GM19468 (cell line): Measurements from ENCODE around the gene KIAA0513.

Experiments used
- ATAC-seq: cut with Tn5 transposase; IDR thresholded peaks from one replicate; pipeline ENCODE4 v1.9.1; 2021; ENCODE audit warnings: mild to moderate bottlenecking, moderate library complexity, moderate number of reproducible peaks; ENCODE audit not compliant: unreplicated experiment; ENCODE audit errors: extremely low read depth

The KIAA0513 gene

DNA sequence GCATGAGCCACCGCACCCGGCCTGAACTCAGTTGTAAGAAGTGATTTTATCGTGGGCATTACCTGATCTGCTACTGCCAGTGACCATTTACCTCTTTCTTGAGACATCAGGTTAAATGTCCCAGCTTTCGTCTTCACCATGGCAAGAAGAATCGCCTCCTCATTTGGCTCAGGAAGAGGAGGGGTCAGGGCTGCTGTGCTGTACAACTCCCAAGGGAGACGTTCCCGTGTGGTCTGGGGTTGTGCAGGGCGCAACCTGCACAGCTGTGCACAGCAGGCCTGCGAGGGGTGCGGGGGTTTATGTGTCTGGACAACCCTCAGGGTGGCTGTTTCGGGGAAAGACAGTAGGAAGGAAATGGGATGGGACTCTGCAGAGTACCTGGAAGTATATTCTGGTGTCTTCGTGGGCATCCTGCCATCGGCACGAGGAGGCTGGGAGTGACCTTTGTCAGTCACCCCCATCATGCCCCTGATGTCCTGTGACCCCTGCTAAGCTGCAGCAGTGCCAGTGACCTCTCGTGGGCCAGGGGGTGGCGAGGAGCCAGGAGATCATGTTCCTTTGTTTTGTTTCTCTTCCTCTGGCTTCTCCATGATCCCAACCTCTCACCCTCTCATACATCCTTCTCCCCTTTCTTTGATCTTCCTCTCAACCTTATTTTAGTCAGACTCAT, 57.4 kb downstream of the KIAA0513 start:
- no peak for ATAC-seq

DNA sequence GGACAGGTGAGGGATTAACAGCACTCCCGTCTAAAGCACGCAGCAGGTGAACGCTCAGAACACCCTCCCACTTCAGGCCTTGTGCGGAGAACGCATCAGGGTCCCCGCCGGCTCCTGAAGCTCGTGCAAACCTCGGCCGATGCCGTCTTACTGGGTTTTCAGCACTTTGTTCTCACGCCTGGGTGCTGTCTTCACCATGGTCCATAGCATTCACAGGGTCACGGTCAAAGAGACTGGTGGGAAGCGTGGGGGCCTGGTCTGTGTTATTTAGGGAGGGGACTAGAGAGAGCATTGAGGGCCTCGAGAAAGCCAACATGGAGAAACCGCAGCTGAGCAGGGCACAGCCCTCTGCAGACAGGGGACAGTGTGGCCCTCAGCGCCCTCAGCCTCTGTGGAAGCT, 58.1 kb downstream of the KIAA0513 start:
- ATAC-seq: no peak

DNA sequence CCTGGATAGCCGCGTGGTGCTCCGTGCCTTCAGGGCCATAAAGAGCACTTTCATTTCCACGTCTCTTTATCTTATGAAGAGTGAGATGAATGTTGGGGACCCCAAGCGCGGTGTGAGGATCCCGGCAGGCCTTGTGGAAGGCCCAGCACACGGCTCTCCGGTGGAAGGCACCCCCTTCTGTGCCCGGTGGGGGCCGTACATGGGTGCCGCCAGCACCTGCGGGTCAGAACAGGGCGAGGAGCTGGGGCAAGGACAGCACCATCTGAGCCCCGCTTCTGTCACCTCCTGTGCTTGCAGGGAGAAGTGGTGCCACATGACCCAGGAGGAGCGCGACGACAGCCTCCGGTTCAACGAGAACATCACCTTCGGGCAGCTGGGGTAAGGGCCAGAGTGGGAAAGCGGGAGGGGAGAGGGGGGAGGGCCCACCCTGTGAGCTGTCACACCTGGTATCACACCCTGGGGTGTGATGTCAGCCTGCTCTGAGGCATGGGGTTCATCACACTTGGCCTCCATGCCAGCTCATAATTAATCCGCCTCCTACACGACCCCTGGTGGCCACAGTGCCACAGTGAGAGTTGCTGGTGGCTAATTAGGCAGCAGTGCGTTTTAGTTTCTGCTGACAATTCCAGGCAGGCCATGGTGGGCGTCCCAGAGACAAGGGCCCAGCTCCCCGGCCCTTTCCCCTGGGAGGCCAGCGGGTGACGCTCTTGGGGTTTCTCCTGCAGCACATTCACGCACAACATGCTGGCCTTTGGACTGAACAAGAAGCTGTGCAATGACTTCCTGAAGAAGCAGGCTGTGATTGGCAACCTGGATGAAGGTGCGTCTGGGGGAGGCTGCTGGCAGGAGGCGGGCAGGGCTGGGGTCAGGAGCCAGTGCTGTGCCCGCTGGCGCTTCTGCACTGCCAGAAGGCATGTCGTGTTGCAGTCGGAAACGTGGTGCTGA, 59.0 kb downstream of the KIAA0513 start:
- ATAC-seq: no peak

DNA sequence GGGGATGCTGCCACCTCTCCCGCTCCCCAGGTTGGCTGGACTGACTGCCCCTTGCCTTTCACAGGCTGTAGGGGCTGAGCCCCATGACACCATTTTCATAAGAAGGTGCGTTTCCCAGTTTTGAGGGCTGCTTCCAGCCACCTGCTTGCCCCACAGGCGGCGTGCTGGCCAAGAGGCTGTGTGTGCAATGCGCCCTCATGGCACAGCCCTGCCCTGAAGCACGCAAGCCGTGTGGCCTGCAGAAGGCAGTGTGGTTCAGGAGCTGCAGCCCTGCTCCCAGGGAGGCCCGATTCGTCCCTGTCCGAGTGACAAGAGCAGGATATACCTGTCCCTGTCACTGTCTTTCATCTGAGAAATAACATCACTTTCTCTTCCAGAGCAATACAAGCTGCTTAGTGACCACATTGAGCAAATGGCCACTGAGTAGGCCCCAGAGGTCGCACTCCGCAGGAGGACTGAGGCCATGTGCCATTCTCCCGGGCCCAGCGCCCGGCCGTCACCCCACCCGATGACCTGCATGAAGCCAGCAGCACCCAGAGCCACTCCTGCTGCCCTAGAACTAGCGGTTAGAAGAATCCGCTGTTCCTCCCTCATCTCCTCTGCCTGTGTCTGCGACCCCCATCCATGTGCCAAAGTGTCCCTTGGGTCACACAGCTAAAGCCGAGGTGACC, 60.4 kb downstream of the KIAA0513 start:
- no peak for ATAC-seq

DNA sequence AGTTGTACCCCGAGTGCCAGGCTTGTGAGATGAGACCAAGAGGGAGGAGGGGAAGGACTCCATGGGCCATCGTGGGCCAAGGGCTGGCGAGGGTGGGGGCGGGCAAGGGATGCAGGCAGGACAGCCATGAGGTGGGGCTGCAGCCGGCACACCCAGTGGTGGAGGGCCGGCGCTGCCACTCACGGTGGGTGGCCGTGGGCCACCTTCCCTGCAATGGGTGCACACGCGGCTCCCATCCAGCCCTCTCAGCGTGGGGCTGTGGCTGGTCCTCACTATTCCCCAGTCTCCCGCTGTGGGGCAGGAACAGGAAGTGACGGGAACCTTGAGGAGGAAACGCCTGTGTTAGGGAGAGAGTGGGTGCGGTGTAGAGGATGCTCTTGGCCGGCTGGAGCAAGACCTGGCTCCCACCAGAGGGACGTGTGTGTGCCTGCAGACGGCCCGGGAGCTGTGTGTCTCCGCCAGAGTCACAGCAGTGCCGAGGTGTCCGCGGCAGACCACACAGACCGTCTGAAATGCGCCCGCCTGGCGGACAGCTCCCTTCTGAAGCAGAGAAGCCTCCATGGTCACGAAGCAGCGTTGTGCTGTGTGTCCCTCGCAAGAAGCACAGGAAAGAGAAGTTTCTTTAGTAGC, 61.1 kb downstream of the KIAA0513 start:
- no peak for ATAC-seq

DNA sequence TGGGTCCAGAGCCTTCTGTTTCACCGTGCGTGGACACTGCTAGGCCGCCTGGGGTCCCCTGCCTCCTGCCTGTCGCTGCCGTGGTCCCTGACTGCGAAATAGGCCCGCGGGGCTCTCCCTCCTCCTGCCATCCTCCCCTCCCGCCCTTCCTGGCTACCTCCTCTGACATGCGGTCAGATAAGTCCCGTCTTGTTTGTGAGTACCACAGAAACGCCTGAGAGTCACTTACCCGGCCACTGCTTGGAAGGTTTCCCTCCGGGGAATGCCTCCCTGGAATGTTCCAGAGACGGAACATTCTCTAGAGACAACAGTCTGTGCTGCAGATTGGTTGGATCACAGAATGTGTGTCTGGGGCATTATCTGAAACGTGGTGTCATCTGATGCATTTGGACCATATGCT, 61.9 kb downstream of the KIAA0513 start:
- ATAC-seq: no peak

DNA sequence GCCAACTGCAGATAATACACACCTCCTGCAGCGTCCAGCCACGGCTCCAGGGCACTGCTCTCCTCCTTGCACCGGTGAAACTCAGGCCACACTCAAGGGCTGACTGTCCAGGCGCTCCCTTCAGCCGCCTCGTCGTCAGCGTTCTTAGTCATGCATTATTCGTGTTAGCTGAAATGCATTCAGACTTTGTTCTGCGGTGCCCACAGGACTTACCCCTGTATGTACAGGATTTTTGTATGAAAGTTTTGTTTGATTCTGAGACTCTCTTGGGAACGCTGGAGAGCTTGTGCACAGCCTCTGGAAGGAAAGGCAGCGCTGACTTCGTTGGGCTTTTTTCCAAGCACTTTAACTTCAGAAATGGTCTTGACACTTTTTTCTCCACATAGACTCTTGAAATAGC, 62.6 kb downstream of the KIAA0513 start:
- no peak for ATAC-seq

DNA sequence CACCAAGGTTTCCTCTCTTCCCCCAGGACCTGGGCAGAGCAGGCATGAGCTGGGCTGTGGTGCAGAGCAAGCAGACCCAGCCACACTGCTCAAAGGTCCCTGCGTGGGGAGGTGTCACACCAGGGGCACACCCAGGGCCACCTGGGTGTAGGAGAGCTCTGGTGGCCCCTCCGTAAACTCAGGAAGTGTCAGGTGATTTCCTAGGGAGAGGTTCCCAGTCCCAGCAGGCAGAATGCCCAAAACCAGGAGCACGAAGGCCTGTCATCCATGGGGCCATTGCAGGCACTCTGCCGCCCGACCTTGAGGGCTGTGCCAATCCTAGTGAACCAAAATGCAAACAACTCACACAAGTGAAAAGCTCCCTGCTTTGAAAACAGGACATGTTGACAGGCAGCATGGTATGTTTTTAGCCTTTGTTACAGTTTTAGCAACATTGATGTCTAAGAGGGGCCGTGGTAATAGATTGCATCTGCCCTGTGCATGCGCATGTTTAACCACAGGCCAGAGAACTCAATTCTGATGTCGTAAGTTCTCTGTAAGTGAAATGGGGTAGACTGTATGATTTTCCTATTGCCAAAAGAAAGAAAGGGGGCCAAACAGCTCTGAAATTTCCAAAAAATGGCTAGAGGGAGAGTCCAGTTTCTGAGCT, 63.4 kb downstream of the KIAA0513 start:
- no peak for ATAC-seq

DNA sequence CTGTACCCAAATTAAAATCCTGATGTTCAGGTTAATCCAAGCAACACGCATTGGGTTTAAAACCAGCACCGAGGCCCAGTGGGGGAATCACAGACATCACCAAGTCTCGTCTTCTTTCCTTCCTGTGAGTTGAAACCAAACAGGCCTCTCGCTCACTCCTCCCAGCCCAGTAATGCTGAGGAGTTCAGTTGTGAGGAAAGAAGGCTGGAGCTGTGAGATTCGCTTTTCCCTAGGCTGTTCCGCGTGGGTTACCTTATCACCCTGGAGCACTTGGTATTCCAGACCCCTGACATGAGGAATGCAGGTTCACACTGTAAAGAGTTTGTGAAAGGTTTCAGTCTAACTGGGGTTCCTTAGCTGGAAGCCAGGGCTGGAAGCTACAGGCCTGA, 63.9 kb downstream of the KIAA0513 start:
- ATAC-seq: no peak

DNA sequence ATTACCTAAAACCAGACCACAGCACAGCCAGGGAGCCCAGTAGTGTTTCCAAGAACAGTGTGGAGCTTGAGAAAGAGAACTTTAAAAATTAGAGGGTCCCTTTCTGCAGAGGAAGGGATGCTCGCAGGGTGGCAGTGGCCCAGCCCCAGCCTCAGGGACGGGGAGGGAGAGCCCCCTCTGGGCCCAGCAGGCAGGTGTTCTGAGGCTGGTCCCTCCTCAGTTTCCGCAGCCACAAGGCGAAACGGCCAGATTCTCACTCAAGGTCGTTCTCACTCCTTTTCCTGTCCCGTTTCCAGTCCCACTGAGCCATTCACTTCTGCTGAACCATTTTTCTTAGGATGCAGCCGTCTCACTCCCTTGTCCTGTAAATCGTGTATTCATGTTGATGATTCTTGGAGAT, 64.7 kb downstream of the KIAA0513 start:
- ATAC-seq: no peak

DNA sequence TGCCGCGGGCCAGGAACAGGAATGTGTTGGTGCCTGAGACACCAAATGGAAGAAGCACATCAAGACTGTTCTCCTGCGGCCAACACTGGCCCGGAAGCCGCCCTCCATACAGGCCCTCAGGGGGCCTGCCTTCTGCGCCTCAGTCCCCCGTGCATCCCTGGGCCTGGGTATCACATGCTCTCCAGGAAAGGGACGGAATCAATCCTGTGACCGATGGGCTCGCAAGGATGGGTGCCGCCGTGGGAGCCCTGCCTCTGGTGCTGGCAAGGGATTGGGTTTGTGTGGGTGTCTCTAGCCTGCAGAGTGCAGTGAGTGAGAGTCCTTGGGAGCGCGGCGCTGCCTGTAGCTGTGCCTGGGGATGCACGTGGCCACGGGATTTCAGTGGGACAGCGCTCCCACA, 65.3 kb downstream of the KIAA0513 start:
- no peak for ATAC-seq

DNA sequence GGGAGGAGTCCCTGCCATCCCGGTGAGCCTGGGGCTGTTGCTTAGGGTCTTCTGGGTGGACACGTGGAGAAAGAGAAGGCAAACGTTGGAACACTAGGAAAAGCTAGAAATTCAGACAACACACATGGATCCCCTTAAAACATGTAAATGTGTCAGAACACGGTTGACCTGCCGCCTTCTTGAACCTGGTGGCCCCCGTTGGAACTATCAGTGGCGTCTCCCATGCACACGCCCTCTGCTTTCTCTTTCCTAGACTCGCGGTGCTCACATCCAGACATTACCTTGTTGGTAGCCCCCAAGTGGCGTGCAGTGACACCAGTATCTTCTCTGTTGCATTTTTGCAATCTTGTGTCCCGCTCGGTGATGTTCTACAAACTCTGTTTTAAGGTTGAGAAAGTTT, 66.1 kb downstream of the KIAA0513 start:
- ATAC-seq: no peak

DNA sequence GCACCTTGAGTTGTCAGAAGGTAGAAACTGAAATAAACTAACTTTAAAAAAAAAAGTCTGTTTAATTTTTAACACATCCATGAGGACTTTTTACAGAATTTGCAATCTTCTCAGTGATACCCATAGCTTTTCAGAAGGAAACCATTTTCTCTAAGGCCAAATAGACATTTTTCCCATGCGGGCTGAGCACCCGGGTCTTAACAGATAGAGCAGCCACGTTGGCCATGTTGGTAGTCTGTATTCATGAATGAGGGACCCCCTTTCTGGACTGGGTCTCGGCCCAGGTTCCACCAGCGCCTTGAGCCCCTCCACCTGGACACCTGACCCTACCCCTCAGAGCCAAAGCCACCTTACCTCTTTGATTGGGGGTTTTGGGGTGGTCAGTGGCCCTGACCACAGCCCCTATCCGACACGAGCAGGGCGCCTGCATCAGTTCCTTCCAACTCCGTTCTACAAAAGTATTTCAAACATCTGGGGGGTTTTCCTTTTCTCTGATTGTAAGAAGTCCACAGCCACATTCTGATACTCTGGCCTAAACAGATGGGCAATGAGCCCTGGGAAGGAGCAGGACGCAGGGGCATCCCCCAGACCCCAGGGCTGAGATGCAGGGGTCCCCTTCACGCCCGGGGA, 66.7 kb downstream of the KIAA0513 start:
- no peak for ATAC-seq

DNA sequence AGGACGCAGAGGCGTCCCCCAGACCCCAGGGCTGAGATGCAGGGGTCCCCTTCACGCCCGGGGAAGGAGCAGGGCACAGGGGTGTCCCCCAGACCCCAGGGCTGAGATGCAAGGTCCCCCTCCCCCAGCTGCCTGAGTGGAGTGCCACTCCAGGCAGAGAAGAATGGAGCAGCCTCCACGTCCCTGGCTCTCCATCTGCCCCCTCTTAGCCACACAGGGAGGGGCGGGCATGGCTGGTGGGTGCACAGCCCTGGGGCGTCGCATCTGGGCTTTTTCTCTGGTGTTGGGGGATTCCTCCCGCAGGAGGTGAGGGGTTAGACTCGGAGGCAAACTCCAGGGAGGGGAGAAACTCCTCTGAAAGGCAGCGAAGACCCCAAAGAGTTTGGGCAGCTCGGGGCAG, 67.2 kb downstream of the KIAA0513 start:
- ATAC-seq: no peak

DNA sequence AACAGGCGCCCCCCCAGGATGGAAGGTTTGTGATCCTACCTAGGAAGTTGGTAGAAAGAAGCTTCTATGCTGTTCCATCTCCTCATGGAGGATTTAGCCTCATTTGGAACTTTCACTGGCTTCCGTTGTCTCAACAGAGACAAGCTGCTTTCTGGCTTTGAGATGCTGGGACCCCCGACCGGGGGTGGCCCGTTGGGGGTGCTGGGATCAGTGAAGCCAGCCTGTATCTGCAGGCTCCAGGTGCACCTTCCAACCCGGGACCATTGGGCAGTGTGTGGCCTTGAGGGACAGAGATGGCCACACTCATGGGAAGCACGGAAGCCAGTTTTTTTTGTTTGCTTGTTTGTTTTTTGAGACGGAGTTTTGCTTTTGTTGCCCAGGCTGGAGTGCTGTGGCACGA, 69.3 kb downstream of the KIAA0513 start:
- no peak for ATAC-seq

DNA sequence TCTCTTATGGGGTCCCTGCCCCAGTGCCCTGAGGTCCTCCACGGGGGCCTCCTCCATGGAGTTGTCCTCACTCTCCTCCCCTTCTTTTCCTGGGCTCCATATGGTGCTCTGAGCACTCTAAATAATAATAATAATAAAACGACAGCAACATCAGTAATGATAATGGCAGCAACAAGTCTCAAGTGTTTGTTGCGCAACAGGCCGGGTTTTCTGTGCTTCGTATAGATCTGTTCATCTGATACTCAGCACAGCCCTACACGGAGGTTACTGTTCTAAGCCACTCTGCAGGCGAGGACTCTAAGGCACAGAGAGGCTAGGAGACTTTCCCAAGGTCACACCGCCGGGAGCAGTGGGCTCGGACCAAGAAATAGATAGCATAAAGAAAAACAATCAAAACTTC, 71.0 kb downstream of the KIAA0513 start:
- no peak for ATAC-seq

DNA sequence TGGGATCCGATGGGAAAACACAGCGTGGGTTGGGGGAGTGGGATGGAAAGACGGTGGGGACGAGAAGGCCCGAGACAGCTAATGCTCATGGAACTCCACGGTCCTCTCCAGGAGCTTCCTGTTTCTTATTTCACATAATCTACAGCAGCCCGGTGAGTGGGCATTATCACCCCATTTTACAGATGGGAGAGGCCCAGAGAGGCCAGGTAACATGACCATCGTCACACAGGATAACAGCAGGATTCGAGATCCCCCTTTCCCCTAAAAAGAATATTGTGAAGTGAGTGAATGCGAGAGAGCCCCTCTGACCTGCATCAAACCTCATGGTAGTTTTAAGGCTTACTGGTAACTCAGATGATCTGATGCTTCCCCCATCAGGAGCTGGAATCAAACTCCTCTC, 72.7 kb downstream of the KIAA0513 start:
- ATAC-seq: no peak

DNA sequence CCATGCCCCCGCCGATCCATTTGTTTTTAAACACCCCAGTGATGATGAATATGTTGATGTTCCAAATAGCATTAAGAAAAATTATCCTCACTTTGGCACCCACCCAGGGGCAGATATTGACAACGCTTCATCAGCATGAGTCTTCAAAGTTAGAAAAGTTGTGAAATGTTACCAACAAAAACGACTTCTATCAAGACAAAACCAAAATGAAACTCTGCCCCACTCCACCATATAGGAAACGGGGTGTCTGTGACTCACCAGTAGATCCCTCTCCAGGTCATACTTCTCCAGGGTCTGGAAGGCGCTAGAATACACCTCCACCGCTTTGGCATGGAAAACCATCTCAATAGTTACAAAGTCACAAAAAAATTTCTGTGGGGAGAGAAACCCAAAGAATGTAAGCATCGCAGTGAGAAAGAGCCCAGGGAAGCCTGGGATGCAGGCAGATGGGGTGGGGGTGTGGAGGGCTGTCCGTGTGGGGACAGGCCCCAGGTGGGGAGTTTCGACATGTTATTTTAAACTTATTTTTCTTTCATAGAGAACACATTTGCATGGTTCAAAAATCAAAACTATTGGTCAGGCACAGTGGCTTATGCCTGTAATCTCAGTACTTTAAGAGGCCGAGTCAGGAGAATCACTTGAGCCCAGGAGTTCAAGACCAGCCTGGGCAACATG, 74.5 kb downstream of the KIAA0513 start:
- ATAC-seq: no peak
